Activated effector memory CD4-positive, alpha-beta T cell treated with Interleukin-2 at 50 U/mL for 16 hours (primary cell): ENCODE measurements around the gene TENM3.

Experiments used
- DNase-seq: peaks from one replicate; pipeline ENCODE4 v3.0.0-alpha.2; 2020

TENM3 gene

DNA sequence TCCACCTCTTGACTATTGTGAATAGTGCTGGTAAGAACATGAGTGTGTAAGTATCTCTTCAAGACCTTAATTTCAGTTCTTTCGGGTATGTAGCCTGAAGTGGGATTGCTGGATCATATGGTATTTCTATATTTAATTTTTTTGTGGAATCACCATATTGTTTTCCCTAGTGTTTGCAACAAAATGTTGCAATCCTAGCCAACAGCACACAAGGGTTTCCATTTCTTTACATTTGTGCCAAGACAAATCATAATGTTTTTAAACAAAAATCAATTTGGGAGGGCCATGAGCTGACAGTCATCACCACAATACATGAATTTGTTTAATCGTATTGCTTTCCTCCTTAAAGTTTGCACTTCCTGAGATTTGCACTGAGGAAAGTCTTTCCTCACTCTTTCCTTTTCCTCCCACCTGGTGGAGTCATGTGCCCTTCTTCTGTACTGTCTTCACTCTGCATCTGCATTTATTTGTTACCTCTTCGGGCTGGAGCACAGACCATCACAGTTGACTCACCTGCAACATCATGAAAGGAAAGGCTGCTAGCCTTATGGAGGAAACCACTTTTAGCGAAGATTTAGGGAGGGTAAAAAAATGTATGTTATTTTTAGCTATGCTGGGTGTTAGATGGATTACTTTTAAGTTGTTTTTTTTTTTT lies 404.6 kb downstream of the TENM3 start:
- DNase-seq: no peak

DNA sequence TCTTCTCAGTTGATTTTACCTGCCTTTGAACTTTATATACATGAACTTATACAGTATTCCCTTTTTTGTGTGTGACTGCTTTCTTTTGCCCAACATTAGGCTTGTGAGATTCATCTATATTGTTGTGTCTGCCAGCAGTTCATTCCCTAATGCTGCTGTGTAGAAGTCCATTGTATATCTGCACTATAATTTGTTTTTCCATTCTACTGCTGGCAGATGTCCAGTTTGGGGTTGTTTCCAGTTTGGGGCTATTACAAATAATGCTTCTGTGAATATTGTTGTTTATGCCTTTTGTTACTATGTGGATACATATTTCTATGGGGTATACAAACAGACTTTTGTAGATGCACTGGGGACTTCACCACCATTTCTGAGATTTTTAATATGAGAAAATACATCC lies 405.6 kb downstream of the TENM3 start:
- DNase-seq: no peak

DNA sequence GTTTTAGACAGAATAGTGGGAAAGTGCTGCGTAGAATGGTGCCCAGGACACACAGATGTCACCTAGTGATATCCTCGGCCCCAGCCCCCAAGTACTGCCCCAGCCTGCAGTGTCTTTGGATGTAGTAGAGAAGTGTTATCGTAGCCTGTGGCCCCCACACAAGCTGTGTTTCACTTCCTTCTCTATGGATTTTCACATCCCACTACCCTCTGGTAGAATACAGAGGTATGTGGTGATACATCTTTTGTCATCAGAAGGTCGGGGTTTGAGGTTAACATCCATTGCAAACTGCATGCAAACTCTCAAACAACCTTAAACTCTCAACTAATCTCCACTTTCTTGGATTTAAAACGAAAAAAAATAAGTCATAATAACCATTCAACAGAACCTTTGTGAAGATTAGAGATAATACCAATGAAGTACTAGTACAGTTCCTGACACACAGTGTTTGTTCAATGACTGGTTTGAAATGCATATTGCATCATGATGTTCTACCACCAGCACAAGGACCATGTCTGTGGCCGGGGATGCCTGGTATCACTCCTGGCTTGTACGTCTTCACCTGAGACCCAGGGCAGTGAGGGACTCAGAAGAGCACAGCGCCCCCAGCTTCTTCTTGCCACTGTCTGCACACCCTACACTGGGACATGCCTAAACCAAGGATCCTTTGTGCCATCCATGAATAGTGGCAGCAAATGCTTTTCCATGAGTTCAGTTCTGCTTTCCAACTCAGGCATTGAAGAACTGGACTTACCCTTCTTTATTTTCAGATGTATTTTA lies 406.7 kb downstream of the TENM3 start:
- DNase-seq: no peak

DNA sequence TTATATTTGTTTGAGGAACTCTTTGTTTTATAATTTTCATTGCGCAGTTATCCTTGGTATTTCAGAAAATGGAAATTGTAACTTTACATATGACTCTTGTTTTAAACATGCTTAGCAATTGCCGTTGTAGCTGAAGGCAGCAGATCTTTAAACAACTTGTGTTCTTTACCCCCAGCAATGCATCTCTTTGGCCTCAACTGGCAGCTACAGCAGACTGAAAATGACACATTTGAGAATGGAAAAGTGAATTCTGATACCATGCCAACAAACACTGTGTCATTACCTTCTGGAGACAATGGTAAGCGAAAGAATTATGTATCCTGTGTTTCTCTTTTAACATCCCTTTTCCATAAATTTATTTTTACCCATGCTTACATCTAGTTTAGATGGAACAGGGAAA lies 410.4 kb downstream of the TENM3 start:
- DNase-seq: no peak

DNA sequence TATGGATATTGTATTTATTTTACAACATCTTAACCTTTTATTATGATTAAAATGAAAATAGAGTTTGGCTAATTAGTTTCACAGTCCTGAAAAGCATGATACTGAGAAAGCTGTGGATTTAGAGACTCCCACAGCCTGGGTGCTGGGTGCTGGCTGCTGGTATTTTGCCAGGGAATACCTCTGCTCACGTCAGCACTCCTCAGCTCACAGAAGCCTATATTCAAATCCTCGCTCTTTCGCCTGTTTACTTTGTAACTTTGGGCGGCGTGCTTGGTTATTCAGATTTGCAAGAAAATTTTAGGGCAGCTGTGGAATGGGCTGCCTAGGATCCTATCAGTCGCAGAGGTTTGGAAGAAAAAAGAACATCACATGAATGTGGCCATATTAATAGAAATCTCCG lies 412.1 kb downstream of the TENM3 start:
- no peak for DNase-seq

DNA sequence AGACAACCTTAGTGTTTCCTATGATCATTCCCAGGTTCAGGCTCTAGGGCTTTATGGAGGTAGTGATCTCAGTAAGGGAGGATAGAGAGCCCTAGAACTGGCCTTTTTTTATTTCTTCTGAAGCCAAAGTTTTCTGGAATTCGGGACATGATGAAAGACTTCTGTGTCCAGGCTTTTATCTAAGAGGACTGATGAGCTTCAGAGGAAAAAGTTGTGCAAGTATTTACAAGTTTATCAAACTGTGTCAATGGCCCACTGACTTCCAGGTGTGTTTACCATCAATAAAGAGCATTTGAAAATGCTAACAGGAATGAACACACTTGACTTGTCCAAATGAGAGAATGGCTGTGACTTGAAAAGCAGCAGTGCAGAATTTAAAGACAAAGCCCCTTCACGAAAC lies 419.3 kb downstream of the TENM3 start:
- DNase-seq: no peak

DNA sequence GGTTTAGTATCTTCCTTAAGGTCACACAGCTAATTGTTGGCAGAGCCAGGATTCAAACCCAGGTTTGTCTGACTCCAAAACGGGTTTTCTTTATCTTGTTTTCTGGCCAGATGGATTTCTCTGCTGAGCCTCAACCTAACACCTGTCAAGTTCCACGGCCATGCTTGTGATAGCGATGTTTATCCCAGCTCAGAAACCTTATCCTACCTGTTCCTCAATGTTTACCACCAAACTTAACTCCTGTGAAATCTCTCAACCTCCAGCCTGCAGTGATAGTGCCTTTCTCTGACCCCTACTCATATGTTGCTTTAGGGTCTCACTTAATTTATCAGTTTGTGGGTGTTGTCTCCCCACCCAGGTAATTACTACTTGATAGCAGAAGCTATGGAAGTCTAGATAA lies 428.0 kb downstream of the TENM3 start:
- DNase-seq: no peak

DNA sequence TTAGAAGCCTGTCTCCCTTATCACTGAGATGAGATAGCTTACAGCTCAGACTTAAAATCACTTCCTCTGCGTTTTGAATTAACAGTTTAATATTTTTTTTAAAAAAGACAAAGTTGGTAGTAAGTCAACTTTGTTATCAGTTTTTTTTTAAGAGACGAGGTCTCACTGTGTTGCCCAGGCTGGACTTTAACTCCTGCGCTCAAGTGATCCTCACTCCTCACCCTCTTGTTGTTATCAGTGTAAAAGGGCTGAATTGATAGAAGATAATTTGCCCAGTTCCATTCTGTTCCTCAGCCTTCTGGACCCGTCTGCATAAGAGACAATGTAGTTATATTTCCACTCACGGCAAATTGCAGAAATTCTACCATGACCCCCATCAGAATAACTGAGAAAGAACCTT lies 428.5 kb downstream of the TENM3 start:
- no peak for DNase-seq

DNA sequence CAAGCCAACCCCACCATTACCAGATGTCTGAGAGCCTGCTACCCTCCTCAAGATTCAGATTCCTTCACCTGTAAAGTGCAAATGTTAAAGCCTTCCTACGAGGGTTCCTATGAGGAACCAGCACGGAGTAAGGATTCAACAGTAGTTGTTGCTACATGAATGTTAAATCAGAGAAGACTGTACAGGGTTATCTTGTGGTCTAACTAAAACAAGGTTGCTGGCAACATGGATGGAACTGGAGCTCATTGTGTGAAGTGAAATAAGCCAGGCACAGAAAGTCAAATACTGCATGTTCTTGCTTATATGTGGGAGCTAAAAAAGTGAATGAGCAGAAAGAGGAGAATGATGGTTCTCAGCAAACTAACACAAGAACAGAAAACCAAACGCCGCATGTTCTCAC lies 435.4 kb downstream of the TENM3 start:
- DNase-seq: no peak

DNA sequence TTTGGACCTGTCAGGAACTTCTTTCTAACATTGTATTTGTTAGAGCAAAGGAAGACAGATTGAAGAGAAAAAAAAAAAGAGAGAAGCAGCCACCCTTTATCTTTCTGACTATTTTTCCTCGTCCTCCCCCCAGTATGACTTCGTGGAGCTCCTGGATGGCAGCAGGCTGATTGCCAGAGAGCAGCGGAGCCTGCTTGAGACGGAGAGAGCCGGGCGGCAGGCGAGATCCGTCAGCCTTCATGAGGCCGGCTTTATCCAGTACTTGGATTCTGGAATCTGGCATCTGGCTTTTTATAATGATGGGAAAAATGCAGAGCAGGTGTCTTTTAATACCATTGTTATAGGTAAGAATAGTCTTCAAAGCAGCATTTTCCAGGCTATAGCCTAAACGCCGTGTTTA lies 436.3 kb downstream of the TENM3 start:
- DNase-seq: no peak

DNA sequence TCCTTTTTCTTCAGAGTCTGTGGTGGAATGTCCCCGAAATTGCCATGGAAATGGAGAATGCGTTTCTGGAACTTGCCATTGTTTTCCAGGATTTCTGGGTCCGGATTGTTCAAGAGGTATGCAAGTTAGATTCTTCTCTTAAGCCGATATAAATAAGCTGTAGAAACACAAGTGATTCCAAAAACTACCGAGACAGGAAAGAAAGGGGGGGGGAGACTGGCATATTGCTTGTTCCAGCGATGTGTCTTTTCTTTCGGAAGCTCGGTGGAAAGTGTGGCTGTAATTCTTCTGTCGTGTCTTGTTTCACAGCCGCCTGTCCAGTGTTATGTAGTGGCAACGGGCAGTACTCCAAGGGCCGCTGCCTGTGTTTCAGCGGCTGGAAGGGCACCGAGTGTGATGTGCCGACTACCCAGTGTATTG lies 437.0 kb downstream of the TENM3 start:
- no peak for DNase-seq

DNA sequence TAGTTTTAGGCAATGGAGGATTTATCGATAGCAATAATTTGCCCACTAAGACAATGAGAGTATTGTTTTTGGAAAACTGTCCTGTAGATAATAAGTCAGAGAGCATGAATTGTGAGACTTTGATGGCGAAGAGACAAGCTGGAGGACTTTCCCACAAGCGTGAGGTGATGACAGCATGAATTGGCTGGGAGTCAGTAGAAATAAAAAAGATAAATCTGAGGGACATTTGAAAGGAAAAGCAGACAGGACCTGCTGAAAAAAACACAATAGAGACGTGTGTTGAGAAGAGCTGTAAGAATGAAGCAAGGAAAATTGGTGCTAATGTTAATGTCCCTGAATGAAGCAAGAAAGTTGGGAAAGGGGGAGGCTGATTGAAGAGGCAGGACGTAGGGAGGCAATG lies 440.5 kb downstream of the TENM3 start:
- no peak for DNase-seq

DNA sequence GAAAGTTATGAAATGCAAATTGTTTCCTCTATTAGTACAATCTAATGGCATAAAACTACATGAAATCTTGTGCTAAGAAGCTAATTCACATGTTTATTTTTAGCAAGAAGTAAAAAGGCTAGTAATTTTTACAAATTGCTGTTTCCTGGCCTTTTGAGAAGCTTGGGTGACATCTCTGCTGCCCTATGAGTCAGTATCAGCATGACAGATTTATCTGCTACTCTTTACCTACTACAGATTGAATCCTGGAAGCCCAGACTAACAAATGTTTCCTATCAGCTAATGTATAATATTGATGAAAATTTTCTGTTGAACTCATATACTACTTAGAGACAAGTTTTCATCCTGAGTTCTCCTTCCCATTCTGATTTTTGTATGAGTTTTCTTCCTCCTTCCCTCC lies 441.6 kb downstream of the TENM3 start:
- DNase-seq: no peak

DNA sequence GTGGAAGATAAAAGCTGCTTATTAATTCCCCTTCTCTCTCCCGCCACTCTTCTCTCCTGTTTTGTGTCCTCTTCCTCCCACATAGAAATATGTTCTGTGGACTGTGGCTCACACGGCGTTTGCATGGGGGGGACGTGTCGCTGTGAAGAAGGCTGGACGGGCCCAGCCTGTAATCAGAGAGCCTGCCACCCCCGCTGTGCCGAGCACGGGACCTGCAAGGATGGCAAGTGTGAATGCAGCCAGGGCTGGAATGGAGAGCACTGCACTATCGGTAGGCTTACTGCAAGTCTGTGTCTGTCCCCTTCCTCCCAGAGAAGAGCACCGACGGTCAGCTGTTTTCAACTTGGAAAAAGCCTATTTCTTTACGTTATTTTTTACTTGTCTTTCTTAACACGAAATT lies 444.9 kb downstream of the TENM3 start:
- no peak for DNase-seq

DNA sequence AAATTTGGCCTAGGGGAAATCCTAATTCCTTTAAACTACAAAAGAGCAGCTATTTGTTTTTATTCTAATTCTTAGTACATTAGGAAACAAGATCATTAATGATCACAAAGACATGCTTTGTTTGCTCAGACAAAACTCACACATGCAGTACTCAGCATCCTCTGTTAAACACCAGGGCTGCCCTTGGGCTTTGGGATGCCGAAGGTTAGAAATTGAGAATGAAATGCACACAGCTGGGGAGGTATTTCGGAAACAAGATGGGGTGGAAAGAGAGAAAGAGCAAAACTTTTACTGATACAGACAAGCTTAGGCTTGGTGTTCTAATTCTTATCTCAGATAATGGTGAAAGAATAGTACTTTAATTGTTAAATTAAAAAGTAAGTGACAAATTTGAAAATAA lies 451.3 kb downstream of the TENM3 start:
- no peak for DNase-seq

DNA sequence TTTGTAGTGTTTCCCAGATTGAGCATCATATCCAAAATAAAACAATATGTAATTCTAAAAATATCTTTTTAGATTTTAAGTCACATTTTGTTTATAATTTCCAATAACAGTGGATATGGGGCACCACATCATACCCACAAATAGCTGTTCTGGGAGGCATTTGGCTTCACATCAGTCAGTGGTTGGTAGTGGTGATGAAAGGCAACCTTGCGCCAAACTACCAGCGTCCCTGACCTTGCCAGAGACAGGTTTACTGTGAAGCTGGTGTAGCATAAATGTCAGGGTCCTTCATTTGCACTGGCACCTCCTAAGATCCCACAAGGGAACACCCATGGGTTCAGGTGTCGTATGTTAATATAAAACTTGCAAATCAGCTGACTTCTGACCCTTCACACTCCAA lies 451.8 kb downstream of the TENM3 start:
- no peak for DNase-seq

DNA sequence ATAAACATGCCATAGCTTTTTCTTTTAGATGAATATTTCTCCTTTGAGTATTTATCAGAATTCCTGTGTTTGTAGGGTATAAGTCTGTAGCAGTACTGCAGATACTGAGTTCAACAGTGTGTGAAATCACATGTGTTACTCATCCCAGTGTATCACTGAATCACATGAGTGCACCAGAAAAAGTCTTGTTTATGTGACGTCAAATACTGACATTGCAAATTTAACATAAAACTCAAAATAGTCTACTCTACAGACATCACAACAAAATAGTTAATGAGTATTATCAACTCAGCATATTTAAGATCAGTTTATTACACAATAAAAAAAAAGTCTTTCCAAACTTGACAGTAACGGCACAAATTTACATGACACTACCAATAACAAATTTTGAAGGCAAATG lies 452.6 kb downstream of the TENM3 start:
- DNase-seq: no peak

DNA sequence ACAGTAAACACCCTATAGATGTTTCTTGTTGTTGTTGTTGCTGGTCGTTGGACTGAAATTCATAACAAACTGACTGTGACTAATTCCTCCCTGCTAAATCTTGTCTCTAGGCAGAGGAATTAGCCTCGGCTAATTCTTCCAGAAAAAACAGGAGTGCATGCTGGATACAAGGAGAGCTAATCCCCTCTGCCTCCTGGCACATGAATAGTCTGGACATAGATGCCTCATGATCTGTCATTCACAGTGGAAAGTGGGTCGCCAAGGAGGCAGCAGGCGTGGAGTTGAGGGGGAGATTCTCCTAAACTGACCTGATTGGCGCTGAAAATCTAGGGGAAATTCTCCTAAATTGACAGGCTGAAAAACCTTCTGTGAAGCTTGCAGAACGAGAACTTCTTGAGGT lies 453.9 kb downstream of the TENM3 start:
- no peak for DNase-seq

DNA sequence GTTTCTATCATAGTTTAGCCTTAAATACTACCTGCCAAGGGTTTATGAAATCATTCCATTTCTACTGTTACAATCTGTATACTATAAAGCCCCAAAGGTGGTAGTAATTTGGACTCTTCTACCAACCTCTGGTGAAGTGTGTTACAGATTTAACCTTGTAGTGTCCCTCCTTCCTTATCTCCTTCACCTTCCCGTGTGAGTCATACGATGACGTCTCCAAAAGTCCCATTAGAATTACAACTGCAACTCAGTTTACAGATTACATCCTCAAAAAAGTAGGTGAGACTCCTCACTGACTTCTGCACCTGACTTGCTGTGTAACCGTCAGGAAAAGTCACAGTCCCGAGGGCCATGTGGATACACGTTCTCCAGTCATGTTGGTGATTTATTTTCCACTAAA lies 455.0 kb downstream of the TENM3 start:
- DNase-seq: no peak

DNA sequence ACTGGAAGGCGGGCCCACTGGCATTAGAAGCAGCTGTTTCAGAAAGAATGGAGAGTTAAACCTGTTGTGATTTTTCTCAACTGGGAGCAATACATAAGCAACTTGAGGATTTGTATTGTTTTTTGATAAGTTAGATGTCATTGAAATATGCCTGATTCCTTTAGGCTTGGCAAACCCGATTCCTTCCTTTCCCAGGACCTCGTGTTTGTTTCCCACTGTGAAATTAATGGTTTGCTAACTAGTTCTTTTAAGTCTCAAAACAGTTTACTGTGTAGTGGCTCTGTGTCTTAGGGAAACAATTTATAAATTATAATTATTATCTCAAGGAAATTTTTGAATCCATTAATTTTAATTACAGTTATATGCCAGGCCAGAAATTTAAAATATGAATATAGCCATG lies 456.0 kb downstream of the TENM3 start:
- no peak for DNase-seq

DNA sequence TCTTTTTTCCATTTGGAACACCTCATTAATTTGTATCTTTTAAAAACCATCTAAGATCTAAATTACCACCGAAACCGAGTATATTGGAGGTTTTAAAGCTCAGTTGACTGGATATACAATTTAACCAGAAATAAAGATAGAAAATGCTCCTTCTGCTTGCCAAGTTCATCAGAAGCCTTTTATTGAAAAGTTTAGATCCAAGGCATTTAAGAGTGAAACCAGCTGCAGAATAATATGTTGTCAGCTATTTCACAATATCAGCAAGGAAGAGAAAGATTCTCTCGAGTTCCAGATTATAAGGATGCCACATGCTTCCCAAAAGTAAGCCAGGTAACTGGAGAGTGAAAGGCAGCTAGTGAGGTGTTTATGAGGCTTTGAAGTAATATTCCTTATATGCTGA lies 456.6 kb downstream of the TENM3 start:
- no peak for DNase-seq

DNA sequence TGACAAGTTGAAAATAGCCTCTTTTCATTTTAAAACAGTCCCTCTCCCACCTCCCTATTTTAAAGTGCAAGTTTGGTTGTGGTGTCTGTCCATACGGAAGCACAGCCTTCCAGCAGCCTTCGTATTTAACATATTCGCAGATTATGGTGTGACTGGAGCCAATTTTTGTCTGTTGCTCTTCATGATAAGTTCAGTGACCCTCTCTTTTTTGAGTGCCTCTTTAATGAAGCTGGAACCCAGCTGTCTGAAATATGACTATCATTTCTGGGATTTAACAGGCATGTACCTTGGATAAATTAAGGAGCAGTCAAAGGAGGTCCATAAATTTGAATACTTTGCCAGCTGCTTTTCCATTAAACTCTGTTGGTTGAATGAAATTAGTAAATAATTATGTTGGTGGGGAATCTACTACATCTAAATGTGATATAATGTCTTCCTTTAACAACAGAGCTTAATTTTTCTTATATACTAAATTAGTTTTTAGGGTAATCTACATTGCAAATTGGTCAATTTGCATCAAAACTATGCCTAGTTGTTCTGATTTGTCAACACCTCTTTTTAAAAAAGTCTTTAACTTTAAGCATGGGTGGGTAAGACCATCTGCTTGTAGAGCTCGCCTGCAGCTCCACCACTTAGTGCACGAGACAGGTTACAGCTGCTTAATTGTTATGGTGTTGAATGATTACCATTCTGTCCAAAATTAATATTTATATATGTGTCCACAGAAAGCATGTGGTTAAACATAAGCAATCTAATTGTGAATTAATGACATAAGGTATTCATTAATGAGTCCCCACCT lies 457.4 kb downstream of the TENM3 start:
- DNase-seq: no peak

DNA sequence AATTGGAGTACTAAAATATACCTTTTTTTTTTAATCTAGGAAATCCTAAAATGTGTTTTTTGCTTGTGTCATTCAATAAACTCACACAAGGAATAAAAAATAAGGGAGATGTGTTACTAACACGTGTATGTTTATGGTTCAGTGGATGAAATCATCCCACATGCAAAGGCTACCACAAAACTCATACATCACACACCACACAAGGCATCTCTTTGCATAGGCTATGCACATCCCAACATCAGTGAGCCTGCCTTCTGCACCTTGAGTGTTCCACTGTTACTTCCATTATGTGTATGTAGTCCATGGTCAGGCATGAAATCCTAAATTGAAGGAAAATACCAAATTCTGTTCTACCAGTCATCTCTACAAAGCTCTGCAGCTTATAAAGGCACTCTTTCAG lies 460.9 kb downstream of the TENM3 start:
- no peak for DNase-seq

DNA sequence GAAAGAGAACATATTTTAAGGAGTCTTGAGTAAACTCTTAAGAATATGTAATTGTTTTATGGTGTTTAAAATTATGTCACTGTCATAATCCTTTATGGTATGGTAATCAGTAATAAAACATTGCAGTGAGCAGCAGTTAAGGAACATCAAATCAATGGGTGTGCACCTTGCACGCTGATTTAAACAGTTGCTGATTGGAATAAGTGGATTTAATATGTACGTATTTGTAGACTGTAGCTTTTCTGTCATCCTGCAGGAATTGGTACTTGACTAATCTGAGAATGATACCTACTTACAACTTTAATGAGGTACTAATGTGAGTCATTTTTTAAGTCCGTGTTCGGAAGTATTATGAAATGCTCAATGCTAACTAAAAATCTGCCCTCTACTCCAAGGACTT lies 461.7 kb downstream of the TENM3 start:
- no peak for DNase-seq
